Adrenal gland (tissue), 12 donors: ENCODE data around the gene OBP2B. TPM values are rescaled to one million over a fixed set of nuclear protein-coding genes. Genes with fewer than 3 reads are reported as not detected.
A peak's percentile ranks its signal among the peaks of the same experiment; 100 is the strongest.

Experiments used
- DNase-seq, 7 donors: peaks; one replicate each; pipeline ENCODE4 v3.0.0-alpha.2; 2019 to 2020
- H3K27ac ChIP-seq, 5 donors: fragments of 200-600 bp; sonication (generic) in 4 of 5; 1 replicate in 3 of 5; 2 replicates in 2 of 5; pipeline versions ENCODE4 v1.5.1 to v1.8.0; 2016 to 2020; ENCODE audit warnings: mild to moderate bottlenecking in 1 of 5
- H3K27me3 ChIP-seq: fragments of 200-600 bp; 2 replicates; pipeline ENCODE4 v1.8.0; 2021
- H3K36me3 ChIP-seq, 2 donors: fragments of 200-600 bp; replicated peaks in 1 of 2; 1 replicate in 1 of 2; 2 replicates in 1 of 2; pipeline versions ENCODE4 v1.5.1 to v1.8.0; 2018 to 2022
- H3K4me1 ChIP-seq, 2 donors: fragments of 200-600 bp; replicated peaks in 1 of 2; 1 replicate in 1 of 2; 2 replicates in 1 of 2; pipeline versions ENCODE4 v1.5.1 to v1.8.0; 2018 to 2021
- H3K4me3 ChIP-seq, 4 donors: fragments of 200-600 bp; sonication (generic) in 3 of 4; one replicate each; pipeline ENCODE4 v1.5.1; 2016 to 2018
- H3K9me3 ChIP-seq, 3 donors: fragments of 200-600 bp; sonication (generic) in 1 of 3; replicated peaks in 1 of 3; 1 replicate in 2 of 3; 2 replicates in 1 of 3; pipeline versions ENCODE4 v1.5.1 to v1.8.0; 2016 to 2021
- POLR2A ChIP-seq, 2 donors: fragments of 450-650 bp; IDR thresholded peaks; one replicate each; pipeline ENCODE4 v1.6.1; 2017; ENCODE audit warnings: antibody characterized with exemption in 2 of 2, mild to moderate bottlenecking in 2 of 2, moderate library complexity in 1 of 2
- WGBS, 4 donors: extraction: QIAGEN DNeasy Blood & Tissue Kit in 2 of 4; methylation state at CpG; one replicate each; pipeline versions ENCODE4 v1.1.5 to v1.1.7; 2013 to 2017; 5-methylcytosine and 5-hydroxymethylcytosine counted together
- intact Hi-C, 2 donors: fragments of 100-400 bp; cut with DNase I; formaldehyde crosslinking; loops; one replicate each; pipeline versions ENCODE4 v1.14.1 to v1.15.0; 2022 to 2023
- polyA plus RNA-seq, 3 donors: library from polyadenylated mRNA; stranded (reverse); fragments of 200-250 nt in 2 of 3; fragments of 350-450 nt in 1 of 3; fragmentation: Illumina TruSeq in 1 of 3; extraction: RNeasy Lipid Tissue Mini Kit (QIAGEN cat#74804) in 1 of 3; gene quantifications; one replicate each; pipeline ENCODE4 v1.2.3, GENCODE V29; 2013 to 2014
- total RNA-seq, 9 donors: library from RNA; depleted of rRNA in 4 of 9; stranded (reverse); fragments of >200 nt in 4 of 9; fragments of 120-200 nt in 1 of 9; fragmentation: NEBNext Ultra II Directional in 1 of 9; extraction: Animal tissue kit (Norgen Biotek cat#: 25700) in 1 of 9; gene quantifications; one replicate each; pipeline versions ENCODE4 v1.1.0 to v1.2.4, GENCODE V29; 2013 to 2023
- TF ChIP-seq, protein P1 (sequence below), 6 experiments: fragments of 450-650 bp in 4 of 6; fragments of 200-600 bp in 2 of 6; sonication (generic) in 1 of 6; IDR thresholded peaks; 1 replicate in 5 of 6; 2 replicates in 1 of 6; pipeline versions ENCODE4 v1.5.1 to v1.8.0; 2016 to 2021; ENCODE audit warnings: antibody characterized with exemption in 6 of 6, mild to moderate bottlenecking in 2 of 6, moderate library complexity in 1 of 6
- donor health status: healthy with polysubstance abuse.
- donor health status: Bipolar disorder and iron deficiency.
- donor health status: DM: yes; HTN: yes; CAD: no.
- donor health status: DM: no; HTN: no; CAD: no.
- donor health status: DM: no; HTN: no; CAD: no.
- donor health status: DM: yes; HTN: yes; CAD: no.

The OBP2B gene
- total and polyA plus RNA-seq, 12 donors, result 0.11 to 0.32 TPM; not detected in 10

GRCh38 chr9:133242991-133243390, 33.9 kb upstream of the OBP2B start:
- no peak for TF ChIP-seq POLR2A (IDR thresholded peaks at IDR 0.05)
- TF ChIP-seq, protein P1, sequence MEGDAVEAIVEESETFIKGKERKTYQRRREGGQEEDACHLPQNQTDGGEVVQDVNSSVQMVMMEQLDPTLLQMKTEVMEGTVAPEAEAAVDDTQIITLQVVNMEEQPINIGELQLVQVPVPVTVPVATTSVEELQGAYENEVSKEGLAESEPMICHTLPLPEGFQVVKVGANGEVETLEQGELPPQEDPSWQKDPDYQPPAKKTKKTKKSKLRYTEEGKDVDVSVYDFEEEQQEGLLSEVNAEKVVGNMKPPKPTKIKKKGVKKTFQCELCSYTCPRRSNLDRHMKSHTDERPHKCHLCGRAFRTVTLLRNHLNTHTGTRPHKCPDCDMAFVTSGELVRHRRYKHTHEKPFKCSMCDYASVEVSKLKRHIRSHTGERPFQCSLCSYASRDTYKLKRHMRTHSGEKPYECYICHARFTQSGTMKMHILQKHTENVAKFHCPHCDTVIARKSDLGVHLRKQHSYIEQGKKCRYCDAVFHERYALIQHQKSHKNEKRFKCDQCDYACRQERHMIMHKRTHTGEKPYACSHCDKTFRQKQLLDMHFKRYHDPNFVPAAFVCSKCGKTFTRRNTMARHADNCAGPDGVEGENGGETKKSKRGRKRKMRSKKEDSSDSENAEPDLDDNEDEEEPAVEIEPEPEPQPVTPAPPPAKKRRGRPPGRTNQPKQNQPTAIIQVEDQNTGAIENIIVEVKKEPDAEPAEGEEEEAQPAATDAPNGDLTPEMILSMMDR (IDR thresholded peaks at IDR 0.05), result no peak
- intact Hi-C loops, result no loop called here
- no peaks in the 10 kb centered on the region for H3K36me3 ChIP-seq
- H3K4me1 ChIP-seq, result peaks cover 0 to 7% of the 10 kb centered on the region in 2 donors
- no peak overlapping the region for H3K27ac ChIP-seq
- no peaks in the 10 kb centered on the region for H3K9me3 ChIP-seq
- no peak overlapping the region for H3K4me3 ChIP-seq
- DNase-seq, result no peak
- 63 to 70% (median 68%) methylated on average over 8 of the region's 8 CpGs for WGBS, 4 donors
- no peaks in the 10 kb centered on the region for H3K27me3 ChIP-seq

- H3K36me3 ChIP-seq, result no peaks in the 10 kb centered on the region
- H3K4me1 ChIP-seq, result peaks cover 0 to 7% of the 10 kb centered on the region in 2 donors
- H3K27ac ChIP-seq, result no peak overlapping the region
- no peak overlapping the region for H3K4me3 ChIP-seq
- intact Hi-C loops, result no loop called here
- no peaks in the 10 kb centered on the region for H3K9me3 ChIP-seq
- TF ChIP-seq POLR2A (IDR thresholded peaks at IDR 0.05), result no peak
- TF ChIP-seq, protein P1 (IDR thresholded peaks at IDR 0.05), result no peak
- 82 to 90% (median 87%) methylated on average over 14 of the region's 14 CpGs for WGBS, 4 donors
- DNase-seq, result no peak
- no peaks in the 10 kb centered on the region for H3K27me3 ChIP-seq
Measured at GRCh38 chr9:133242241-133242640, 33.2 kb upstream of the OBP2B start.

DNA sequence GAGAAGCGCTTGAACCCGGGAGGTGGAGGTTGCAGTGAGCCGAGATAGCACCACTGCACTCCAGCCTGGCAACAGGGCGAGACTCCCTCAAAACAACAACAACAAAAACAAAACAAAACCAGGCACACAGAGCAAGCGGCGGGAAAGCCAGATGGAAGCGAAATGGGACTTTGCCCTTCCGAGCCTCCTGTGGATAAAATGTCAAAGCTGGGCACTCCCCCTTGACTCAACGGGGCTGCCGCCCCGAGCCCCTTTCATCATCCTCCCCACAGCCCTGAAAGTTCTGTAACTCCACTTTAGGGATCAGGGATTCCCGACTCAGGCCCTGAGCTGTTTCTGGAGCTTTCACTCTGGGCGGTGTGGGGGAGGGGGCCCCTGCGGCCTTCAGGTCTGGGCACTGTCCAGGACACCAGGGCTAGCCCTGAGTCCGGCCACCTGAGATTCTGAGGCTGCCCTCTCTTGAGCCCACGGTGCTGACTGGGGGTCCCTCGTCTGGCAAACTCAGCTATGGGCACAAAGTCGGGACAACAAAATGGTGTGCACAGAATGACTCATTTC, 30.6 kb upstream of the OBP2B start:
- peak in 1 of 7 donors; percentile 42 for DNase-seq
- Histone ChIP-seq H3K36me3 (no peaks in the 10 kb centered on the region), H3K4me1 (peaks cover 0 to 7% of the 10 kb centered on the region in 2 donors), H3K27ac (peak overlapping the region in 3 of 5 donors; percentile 49 to 85 (median 82)), H3K27me3 (no peaks in the 10 kb centered on the region), H3K4me3 (peak overlapping the region in 1 of 4 donors; percentile 47), H3K9me3 (no peaks in the 10 kb centered on the region)
- TF ChIP-seq POLR2A (IDR thresholded peaks at IDR 0.05), result no peak
- TF ChIP-seq, protein P1 (IDR thresholded peaks at IDR 0.05), result no peak
- 84 to 89% (median 87%) methylated on average over 16 to 18 of the region's 18 CpGs for WGBS, 4 donors
- intact Hi-C loops, result loop anchor here in 1 of 2 donors (5.0 kb wide), 2 partner anchors 38 to 93 kb away; partner anchors contain the start of gene ABO

- DNase-seq, result peak; percentile 81 to 92 (median 88)
- peak overlapping the region in 2 of 4 donors; percentile 18 to 47 for H3K4me3 ChIP-seq
- 9 to 25% (median 11%) methylated on average over 18 to 26 of the region's 26 CpGs for WGBS, 4 donors
- TF ChIP-seq POLR2A (IDR thresholded peaks at IDR 0.05), result no peak
- TF ChIP-seq, protein P1 (IDR thresholded peaks at IDR 0.05), result peak; percentile 76 to 96 (median 88)
- intact Hi-C loops, result loop anchor here in 1 of 2 donors (5.0 kb wide), 2 partner anchors 38 to 93 kb away; partner anchors contain the start of gene ABO
- H3K27me3 ChIP-seq, result no peaks in the 10 kb centered on the region
- peaks cover 0 to 7% of the 10 kb centered on the region in 2 donors for H3K4me1 ChIP-seq
- no peaks in the 10 kb centered on the region for H3K9me3 ChIP-seq
- H3K27ac ChIP-seq, result peak overlapping the region in 4 of 5 donors; percentile 22 to 85 (median 66)
- H3K36me3 ChIP-seq, result no peaks in the 10 kb centered on the region
Measured at GRCh38 chr9:133238851-133239532, 29.9 kb upstream of the OBP2B start.
